DMS114 treated with DMSO at 0.1 percent for 48 hours (cell line): Measurements from ENCODE around the gene BTNL8.
"Not testable (repeated sequence)": the region's sequence is repeated elsewhere in the genome, so short reads cannot be mapped to it uniquely, and the experiment has no call there.

Experiments used
- DNase-seq: peaks from one replicate; lab custom pipeline; 2025; ENCODE audit not compliant: unreplicated experiment; lab: John Stamatoyannopoulos, UW

The BTNL8 gene

GRCh38 chr5:180874804-180875582 is 24.0 kb upstream of the BTNL8 start:
- DNase-seq, result no peak

- no peak for DNase-seq
Observed at GRCh38 chr5:180875860-180876426, 23.0 kb upstream of the BTNL8 start.

- not testable (repeated sequence) for DNase-seq
Observed at GRCh38 chr5:180885845-180886529, 13.0 kb upstream of the BTNL8 start.

GRCh38 chr5:180889381-180889780 is 9.6 kb upstream of the BTNL8 start:
- no peak for DNase-seq

GRCh38 chr5:180895330-180895729 is 3.6 kb upstream of the BTNL8 start:
- not testable (repeated sequence) for DNase-seq

GRCh38 chr5:180900178-180900577 is 1.2 kb downstream of the BTNL8 start:
- no peak for DNase-seq

GRCh38 chr5:180901319-180902009 is 2.5 kb downstream of the BTNL8 start:
- no peak for DNase-seq

- DNase-seq, result no peak
Observed at GRCh38 chr5:180908400-180908799, 9.4 kb downstream of the BTNL8 start.

- no peak for DNase-seq
Observed at GRCh38 chr5:180908998-180909731, 10.2 kb downstream of the BTNL8 start.

GRCh38 chr5:180909782-180910181 is 10.8 kb downstream of the BTNL8 start:
- DNase-seq, result no peak

- no peak for DNase-seq
Observed at GRCh38 chr5:180910182-180910581, 11.2 kb downstream of the BTNL8 start.

GRCh38 chr5:180910735-180911134 is 11.8 kb downstream of the BTNL8 start:
- no peak for DNase-seq

GRCh38 chr5:180914646-180915045 is 15.7 kb downstream of the BTNL8 start:
- no peak for DNase-seq

- no peak for DNase-seq
Observed at GRCh38 chr5:180915924-180916323, 17.0 kb downstream of the BTNL8 start.

- no peak for DNase-seq
Observed at GRCh38 chr5:180918380-180918779, 19.4 kb downstream of the BTNL8 start.

- no peak for DNase-seq
Observed at GRCh38 chr5:180920710-180921109, 21.8 kb downstream of the BTNL8 start.

GRCh38 chr5:180922932-180923331 is 24.0 kb downstream of the BTNL8 start:
- DNase-seq, result no peak

GRCh38 chr5:180932660-180933059 is 33.7 kb downstream of the BTNL8 start:
- DNase-seq, result no peak

- DNase-seq, result no peak
Observed at GRCh38 chr5:180935203-180935602, 36.2 kb downstream of the BTNL8 start.

GRCh38 chr5:180938294-180938693 is 39.3 kb downstream of the BTNL8 start:
- DNase-seq, result no peak
